Hepatocyte (in vitro differentiated cells): ENCODE data around the gene CD300A. TPM values are rescaled to one million over a fixed set of nuclear protein-coding genes. Genes with fewer than 3 reads are reported as not detected.

Experiments used
- DNase-seq: peaks from one replicate; pipeline ENCODE4 v3.0.0-alpha.2; 2016; ENCODE audit warnings: low spot score
- H2AFZ ChIP-seq: fragments of 200-600 bp; sonication (generic); 2 replicates; pipeline ENCODE4 v1.6.0; 2016; ENCODE audit warnings: antibody characterized with exemption, mild to moderate bottlenecking
- H3K27ac ChIP-seq: fragments of 200-600 bp; sonication (generic); 2 replicates; pipeline ENCODE4 v1.5.1; 2016; ENCODE audit warnings: mild to moderate bottlenecking
- H3K27me3 ChIP-seq: fragments of 200-600 bp; sonication (generic); 2 replicates; pipeline ENCODE4 v1.6.1; 2016
- H3K36me3 ChIP-seq: fragments of 200-600 bp; sonication (generic); replicated peaks from 2 replicates; pipeline ENCODE4 v1.5.1; 2016; ENCODE audit warnings: low read depth; ENCODE audit not compliant: insufficient read depth
- H3K4me1 ChIP-seq: fragments of 200-600 bp; sonication (generic); 2 replicates; pipeline ENCODE4 v1.5.1; 2016; ENCODE audit warnings: mild to moderate bottlenecking, moderate library complexity; ENCODE audit not compliant: insufficient read depth
- H3K4me2 ChIP-seq: fragments of 200-600 bp; sonication (generic); 2 replicates; pipeline ENCODE4 v1.6.0; 2016
- H3K4me3 ChIP-seq: fragments of 200-600 bp; sonication (generic); 2 replicates; pipeline ENCODE4 v1.5.1; 2016; ENCODE audit warnings: mild to moderate bottlenecking
- H3K79me2 ChIP-seq: fragments of 200-600 bp; sonication (generic); 2 replicates; pipeline ENCODE4 v1.6.0; 2017; ENCODE audit warnings: mild to moderate bottlenecking
- H3K9me2 ChIP-seq: fragments of 200-600 bp; sonication (generic); replicated peaks from 2 replicates; pipeline ENCODE4 v1.6.0; 2017; ENCODE audit warnings: mild to moderate bottlenecking; ENCODE audit not compliant: insufficient read depth
- H3K9me3 ChIP-seq: fragments of 200-600 bp; sonication (generic); 2 replicates; pipeline ENCODE4 v1.5.1; 2016; ENCODE audit warnings: low read depth, mild to moderate bottlenecking
- H4K20me1 ChIP-seq: fragments of 200-600 bp; sonication (generic); 2 replicates; pipeline ENCODE4 v1.6.0; 2016; ENCODE audit warnings: mild to moderate bottlenecking; ENCODE audit not compliant: insufficient read depth, poor library complexity, severe bottlenecking
- CTCF ChIP-seq: fragments of 200-600 bp; sonication (generic); IDR thresholded peaks from 2 replicates; pipeline ENCODE4 v1.5.1; 2016; ENCODE audit warnings: antibody characterized with exemption, mild to moderate bottlenecking; ENCODE audit not compliant: poor library complexity
- EZH2 ChIP-seq: fragments of 200-600 bp; sonication (generic); IDR thresholded peaks from 2 replicates; pipeline ENCODE4 v1.6.1; 2016; ENCODE audit warnings: antibody characterized with exemption, mild to moderate bottlenecking, borderline replicate concordance
- EZH2phosphoT487 ChIP-seq: fragments of 200-600 bp; sonication (generic); IDR thresholded peaks from one replicate; pipeline ENCODE4 v1.6.1; 2018; ENCODE audit warnings: antibody characterized with exemption, mild to moderate bottlenecking, low read depth, moderate library complexity; ENCODE audit not compliant: unreplicated experiment, severe bottlenecking
- WGBS: methylation state at CpG from one replicate; pipeline ENCODE4 v1.1.6; 2016; ENCODE audit warnings: low lambda C conversion rate; ENCODE audit errors: missing lambda C conversion rate; 5-methylcytosine and 5-hydroxymethylcytosine counted together
- polyA plus RNA-seq: library from polyadenylated mRNA; unstranded; fragments of >200 nt; fragmentation: Nextera tagmentation; extraction: Ambion mirVana; gene quantifications from 2 replicates; pipeline ENCODE4 v1.2.1, GENCODE V29; 2016
- total RNA-seq: library from RNA; depleted of rRNA; stranded (reverse); fragments of >200 nt; gene quantifications from 2 replicates; pipeline ENCODE4 v1.2.3, GENCODE V29; 2014

The CD300A gene
- total and polyA plus RNA-seq, 2 experiments from 2014 or later: 0.22 to 1.1 TPM

GRCh38 chr17:74452841-74453661 lies 13.4 kb upstream of the CD300A start:
- no peaks in the 10 kb centered on the region for H3K79me2 ChIP-seq
- H3K27ac ChIP-seq: peak overlapping the region; percentile 44
- H2AFZ ChIP-seq: peak overlapping the region; percentile 28
- TF ChIP-seq CTCF (no peak), EZH2 (no peak), EZH2phosphoT487 (no peak)
- H3K4me2 ChIP-seq: peak overlapping the region; percentile 75
- DNase-seq: peak; percentile 40
- no peaks in the 10 kb centered on the region for H3K9me2 ChIP-seq
- H3K36me3 ChIP-seq: no peaks in the 10 kb centered on the region
- 44% methylated on average over 22 of the region's 22 CpGs for WGBS
- H3K27me3 ChIP-seq: no peaks in the 10 kb centered on the region
- no peak overlapping the region for H3K4me3 ChIP-seq
- H3K9me3 ChIP-seq: no peaks in the 10 kb centered on the region
- no peaks in the 10 kb centered on the region for H4K20me1 ChIP-seq
- peaks cover 21% of the 10 kb centered on the region for H3K4me1 ChIP-seq

GRCh38 chr17:74453665-74454196 lies 12.7 kb upstream of the CD300A start:
- H3K9me3 ChIP-seq: no peaks in the 10 kb centered on the region
- 5% methylated on average over 11 of the region's 43 CpGs for WGBS
- H3K4me3 ChIP-seq: no peak overlapping the region
- peak overlapping the region; percentile 28 for H2AFZ ChIP-seq
- TF ChIP-seq CTCF (no peak), EZH2 (no peak), EZH2phosphoT487 (no peak)
- H3K4me2 ChIP-seq: peak overlapping the region; percentile 75
- H3K79me2 ChIP-seq: no peaks in the 10 kb centered on the region
- no peaks in the 10 kb centered on the region for H3K27me3 ChIP-seq
- H3K4me1 ChIP-seq: peaks cover 21% of the 10 kb centered on the region
- peak overlapping the region; percentile 44 for H3K27ac ChIP-seq
- no peaks in the 10 kb centered on the region for H3K9me2 ChIP-seq
- DNase-seq: no peak
- H4K20me1 ChIP-seq: no peaks in the 10 kb centered on the region
- no peaks in the 10 kb centered on the region for H3K36me3 ChIP-seq

GRCh38 chr17:74454197-74455024 lies 12.0 kb upstream of the CD300A start:
- H3K79me2 ChIP-seq: no peaks in the 10 kb centered on the region
- peak overlapping the region; percentile 84 for H3K27ac ChIP-seq
- H3K4me3 ChIP-seq: no peak overlapping the region
- H3K27me3 ChIP-seq: no peaks in the 10 kb centered on the region
- WGBS: 19% methylated on average over 35 of the region's 40 CpGs
- H3K9me3 ChIP-seq: no peaks in the 10 kb centered on the region
- TF ChIP-seq CTCF: peak; percentile 4
- TF ChIP-seq EZH2phosphoT487: no peak
- TF ChIP-seq EZH2: no peak
- no peaks in the 10 kb centered on the region for H4K20me1 ChIP-seq
- peak overlapping the region; percentile 34 for H2AFZ ChIP-seq
- peak overlapping the region; percentile 75 for H3K4me2 ChIP-seq
- H3K36me3 ChIP-seq: no peaks in the 10 kb centered on the region
- no peaks in the 10 kb centered on the region for H3K9me2 ChIP-seq
- peaks cover 21% of the 10 kb centered on the region for H3K4me1 ChIP-seq
- DNase-seq: peak; percentile 97
